GM23338 (cell line): ENCODE data around the gene RER1.

Experiments
- CTCF ChIP-seq, 2 experiments: fragments of 200-600 bp in 1 of 2; sonication (generic) in 1 of 2; conservative IDR thresholded peaks; 2 replicates each; pipeline versions ENCODE4 v1.5.1 to v1.6.1; 2016 to 2017; ENCODE audit warnings: antibody characterized with exemption in 2 of 2, low read depth in 2 of 2, mild to moderate bottlenecking in 2 of 2, moderate library complexity in 1 of 2
- JUNB ChIP-seq: IDR thresholded peaks from one replicate; pipeline ENCODE4 v1.6.1; 2016; ENCODE audit warnings: antibody characterized with exemption; ENCODE audit not compliant: unreplicated experiment
- POLR2AphosphoS5 ChIP-seq: IDR thresholded peaks from 2 replicates; pipeline ENCODE4 v1.6.1; 2016; ENCODE audit warnings: antibody characterized with exemption, low read depth
- REST ChIP-seq: IDR thresholded peaks from one replicate; pipeline ENCODE4 v1.6.1; 2018; ENCODE audit warnings: antibody characterized with exemption; ENCODE audit not compliant: unreplicated experiment

- TF ChIP-seq POLR2AphosphoS5, result no peak
- TF ChIP-seq CTCF (conservative IDR thresholded peaks at IDR 0.05; ENCODE audit: low read depth in 2 of 2), result no peak
- no peak for TF ChIP-seq REST
- no peak for TF ChIP-seq JUNB
Measured at GRCh38 chr1:2403273-2403672, 11.6 kb downstream of the RER1 start.
